Fibroblast of upper back skin (primary cell): ENCODE data around the gene ITCH.
A peak's percentile ranks its signal among the peaks of the same experiment; 100 is the strongest.
"Not testable (repeated sequence)": the region's sequence is repeated elsewhere in the genome, so short reads cannot be mapped to it uniquely, and the experiment has no call there.

Experiments used
- DNase-seq: peaks from one replicate; pipeline ENCODE4 v3.0.0-alpha.2; 2013

The ITCH gene

DNA sequence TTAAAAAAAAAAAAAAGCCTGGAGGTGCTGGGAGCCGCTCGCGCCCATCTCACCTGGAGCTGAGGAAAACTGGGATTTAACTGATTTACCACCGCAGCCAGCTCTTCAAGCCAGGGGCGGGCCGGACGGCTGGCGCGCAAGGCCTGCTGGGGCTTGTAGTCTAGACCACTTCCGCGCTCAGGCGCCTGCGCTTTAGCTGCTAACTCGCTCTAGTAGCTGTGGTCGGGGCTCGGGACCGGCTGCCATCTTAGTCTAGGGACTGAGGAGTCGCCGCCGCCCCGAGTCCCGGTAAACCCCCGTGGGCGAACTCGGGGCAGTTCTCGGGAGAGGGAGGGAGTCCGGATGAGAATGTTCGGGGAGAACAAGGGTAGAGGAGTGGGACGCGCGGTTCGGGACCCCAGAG lies at the start of gene ITCH:
Gene ITCH, plus strand, starts transcription at position 212 of the 403 bp plus-strand sequence. CDS start 30,539 bp downstream, outside the sequence.
- peak; percentile 93 for DNase-seq

- no peak for DNase-seq
Measured at GRCh38 chr20:34315236-34315635, 47.8 kb upstream of the ITCH start.

GRCh38 chr20:34316196-34316814 lies 46.8 kb upstream of the ITCH start:
- DNase-seq, result peak; percentile 27

- DNase-seq, result no peak
Measured at GRCh38 chr20:34318609-34319443, 44.2 kb upstream of the ITCH start.

DNA sequence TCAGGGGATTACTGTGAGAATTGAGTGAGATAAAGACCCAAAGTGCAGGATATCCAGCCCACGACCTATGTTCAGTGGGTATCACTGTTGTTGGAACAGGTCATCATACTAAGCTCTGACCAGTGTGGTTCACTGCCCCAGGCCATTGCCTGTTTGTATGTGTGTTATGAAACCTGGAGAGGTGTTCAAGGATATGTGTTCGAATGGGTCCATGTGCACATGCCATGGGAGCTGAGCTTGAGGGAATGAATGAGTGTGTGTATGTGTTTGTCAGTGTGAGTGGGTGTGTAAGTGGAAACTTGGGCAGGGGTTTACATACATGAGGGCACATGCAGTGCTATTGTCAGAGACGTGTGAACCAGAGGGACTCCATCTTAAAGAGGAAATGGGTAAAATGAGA lies 42.2 kb upstream of the ITCH start:
- no peak for DNase-seq

GRCh38 chr20:34322267-34323105 lies 40.6 kb upstream of the ITCH start:
- DNase-seq, result no peak

DNA sequence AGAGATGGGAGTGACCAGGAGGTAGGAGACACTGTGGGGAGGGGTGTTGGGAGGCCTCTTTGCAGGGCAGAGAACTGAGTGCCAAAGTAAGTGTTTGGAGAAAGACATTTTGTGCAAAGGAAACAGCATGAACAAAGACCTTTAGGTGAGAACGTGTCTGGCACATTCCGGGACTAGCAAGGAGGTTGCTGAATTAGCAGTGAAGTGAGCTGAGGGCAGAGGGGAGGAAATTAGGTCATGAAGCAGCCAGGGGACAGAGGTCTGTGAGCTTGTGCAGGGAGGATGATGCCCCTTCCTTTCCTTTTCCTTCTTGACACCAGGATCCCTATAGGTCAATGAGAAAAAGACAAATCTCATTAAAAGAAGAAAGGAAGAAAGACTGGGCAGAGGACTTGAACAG lies 38.5 kb upstream of the ITCH start:
- DNase-seq, result no peak

DNA sequence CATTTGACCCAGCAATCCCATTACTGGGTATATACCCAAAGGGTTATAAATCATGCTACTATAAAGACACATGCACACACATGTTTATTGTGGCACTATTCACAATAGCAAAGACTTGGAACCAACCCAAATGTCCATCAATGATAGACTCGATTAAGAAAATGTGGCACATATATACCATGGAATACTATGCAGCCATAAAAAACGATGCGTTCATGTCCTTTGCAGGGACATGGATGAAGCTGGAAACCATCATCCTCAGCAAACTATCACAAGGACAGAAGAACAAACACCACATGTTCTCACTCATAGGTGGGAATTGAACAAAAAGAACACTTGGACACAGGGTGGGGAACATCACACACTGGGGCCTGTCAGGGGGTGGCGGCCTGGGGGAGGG lies 34.9 kb upstream of the ITCH start:
- DNase-seq, result not testable (repeated sequence)

DNA sequence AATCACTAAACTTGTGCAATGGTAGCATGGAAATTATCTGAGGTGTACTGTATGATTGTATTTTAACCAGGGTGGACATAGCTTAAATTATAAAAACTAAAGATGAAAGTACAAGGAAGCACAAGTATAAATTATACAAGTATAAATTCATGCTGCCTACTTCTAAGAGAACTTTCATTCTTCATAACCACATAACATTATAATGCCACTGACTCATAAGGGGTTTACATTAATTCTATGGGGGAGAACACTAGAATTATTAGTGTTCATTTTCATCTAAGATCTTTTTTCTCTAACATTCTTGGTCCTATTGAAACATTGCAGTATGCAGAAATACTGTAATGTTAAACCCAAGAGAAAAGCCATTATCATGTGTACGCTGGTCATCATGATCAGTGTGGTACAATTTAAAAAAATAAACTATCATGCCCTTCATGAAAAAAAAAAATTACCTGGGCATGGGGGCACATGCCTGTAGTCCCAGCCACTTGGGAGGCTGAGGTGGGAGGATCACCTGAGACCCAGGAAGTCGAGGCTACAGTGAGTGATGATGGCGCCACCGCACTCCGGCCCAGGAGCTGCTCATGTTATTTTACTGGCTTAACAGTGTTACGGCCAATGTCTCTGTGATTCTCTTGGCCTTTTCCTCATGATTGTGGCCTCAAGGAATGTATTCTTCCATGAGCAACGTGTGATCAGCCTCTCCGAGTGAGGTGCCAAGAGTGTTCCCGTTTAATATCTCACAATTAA lies 34.0 kb upstream of the ITCH start:
- peak; percentile 45 for DNase-seq

- DNase-seq, result not testable (repeated sequence)
Measured at GRCh38 chr20:34330861-34331544, 32.1 kb upstream of the ITCH start.

DNA sequence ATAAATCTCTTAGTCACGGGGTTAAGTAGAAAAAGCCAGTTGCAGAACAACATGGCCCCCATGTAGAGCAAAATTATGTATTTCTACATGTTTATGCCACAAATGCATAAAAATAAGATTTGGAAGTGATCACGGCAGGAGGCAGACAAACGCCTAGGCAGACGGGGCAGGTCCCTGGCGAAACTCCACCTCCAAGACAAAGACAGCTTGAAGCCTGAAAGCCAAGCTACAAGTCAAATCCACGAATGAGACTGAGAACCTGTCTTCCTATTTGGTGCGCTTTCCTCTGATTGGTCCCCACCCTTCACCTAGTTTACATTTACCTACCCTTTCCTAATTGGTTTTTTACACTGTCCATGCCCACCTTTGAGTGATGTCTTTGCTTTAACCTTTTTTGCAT lies 31.2 kb upstream of the ITCH start:
- DNase-seq, result no peak

DNA sequence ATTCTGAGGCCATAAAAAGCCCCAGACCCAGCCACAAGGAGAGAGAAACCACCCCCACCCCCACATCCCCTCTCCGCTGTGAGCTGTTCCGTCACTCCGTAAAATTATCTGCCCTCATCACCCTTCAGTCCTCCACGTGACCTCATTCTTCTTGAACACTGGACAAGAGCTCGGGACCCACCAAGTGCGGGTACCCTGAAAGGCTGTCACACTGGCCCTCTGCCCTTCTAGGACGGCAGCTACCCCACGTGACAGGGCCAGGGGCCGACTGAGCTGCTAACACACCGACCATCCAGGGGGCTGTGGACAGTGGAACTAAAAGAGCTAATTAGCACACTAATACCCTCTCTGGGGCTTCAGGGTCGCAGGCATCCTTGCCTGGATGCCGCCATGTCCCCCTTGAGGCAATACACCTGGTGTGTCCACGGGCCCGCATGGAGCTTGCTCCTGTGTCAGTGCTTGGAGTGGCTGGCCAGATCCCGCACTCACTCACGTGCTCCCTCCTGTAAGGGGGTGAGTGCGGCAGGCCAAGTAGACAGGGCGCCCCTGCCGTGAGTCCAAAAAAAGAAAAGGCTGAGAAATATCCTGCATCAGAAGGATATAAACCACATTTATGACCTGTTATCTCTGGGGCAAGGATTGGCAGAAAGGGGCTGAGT lies 30.7 kb upstream of the ITCH start:
- DNase-seq, result no peak

GRCh38 chr20:34333786-34334185 lies 29.3 kb upstream of the ITCH start:
- no peak for DNase-seq

DNA sequence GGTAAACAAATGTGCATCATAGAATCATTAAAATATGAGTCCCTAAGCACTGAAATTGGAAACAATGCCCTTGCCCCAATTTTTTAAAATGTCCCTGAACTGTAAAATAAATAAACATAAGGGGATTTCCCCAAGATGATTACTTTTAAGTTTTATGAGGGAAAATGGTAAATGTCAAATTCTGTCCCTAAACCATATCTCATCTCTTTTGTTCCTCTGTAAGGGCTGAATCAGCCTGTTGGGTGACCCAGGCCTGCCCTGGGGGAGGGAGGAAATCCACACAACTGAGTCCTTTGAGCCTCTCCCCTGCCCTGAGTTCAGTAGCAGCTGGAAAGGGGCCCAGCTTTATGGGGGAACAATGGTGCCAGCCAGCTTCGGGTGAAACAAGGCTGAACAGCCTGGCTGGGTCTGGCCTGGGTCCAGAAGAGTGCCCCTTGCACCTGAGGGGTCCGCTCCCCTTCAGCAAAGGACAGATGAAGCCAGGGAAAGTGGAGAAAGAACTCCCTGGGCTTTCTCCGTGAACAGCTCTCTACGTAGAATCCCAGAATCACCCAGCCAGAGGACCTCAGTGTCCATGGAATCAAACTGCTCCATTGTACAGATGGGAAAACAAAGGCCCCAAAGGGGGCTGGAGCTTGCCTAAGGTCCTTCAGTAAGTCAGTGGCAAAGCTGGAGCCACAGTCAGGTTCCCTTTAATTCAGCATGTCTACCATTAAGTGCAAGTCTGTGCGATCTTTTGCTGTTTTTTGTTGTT lies 28.2 kb upstream of the ITCH start:
- DNase-seq, result no peak

- no peak for DNase-seq
Measured at GRCh38 chr20:34337544-34337943, 25.5 kb upstream of the ITCH start.

DNA sequence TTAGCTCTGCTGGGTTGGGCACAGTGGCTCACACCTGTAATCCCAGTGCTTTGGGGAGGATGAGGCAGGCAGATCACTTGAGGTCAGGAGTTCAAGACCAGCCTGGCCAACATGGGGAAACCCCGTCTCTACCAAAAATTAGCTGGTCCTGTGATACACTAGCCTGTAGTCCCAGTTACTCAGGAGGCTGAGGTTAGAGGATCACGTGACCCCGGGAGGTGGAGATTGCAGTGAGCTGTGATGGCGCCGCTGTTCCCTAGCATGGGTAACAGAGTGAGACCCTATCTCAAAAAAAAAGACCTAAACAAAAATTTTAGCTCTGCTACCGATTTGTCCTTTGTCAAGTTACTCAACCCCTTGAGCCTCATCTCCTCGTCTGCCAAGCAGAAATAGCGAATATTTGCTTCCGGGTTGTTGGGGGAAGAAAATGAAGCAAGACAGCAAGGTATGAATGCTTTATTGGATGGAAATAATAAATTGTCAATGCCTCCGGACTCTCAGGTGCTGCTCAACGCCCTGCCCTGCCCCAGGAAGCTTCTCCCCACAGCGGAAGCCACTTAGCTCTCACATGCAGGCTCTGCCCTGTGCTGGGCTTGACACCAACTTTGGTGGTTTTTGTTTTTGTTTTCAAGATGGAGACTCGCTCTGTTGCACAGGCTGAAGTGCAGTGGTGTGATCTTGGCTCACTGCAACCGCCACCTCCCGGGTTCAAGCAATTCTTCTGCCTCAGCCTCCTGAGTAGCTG lies 24.9 kb upstream of the ITCH start:
- no peak for DNase-seq

- not testable (repeated sequence) for DNase-seq
Measured at GRCh38 chr20:34340726-34341125, 22.3 kb upstream of the ITCH start.

GRCh38 chr20:34341199-34341598 lies 21.9 kb upstream of the ITCH start:
- DNase-seq, result not testable (repeated sequence)

- DNase-seq, result no peak
Measured at GRCh38 chr20:34343458-34344211, 19.4 kb upstream of the ITCH start.
